Lower leg skin (tissue), 3 donors: ENCODE data around the gene ALPP.

Experiments used
- POLR2A ChIP-seq, 2 donors: fragments of 450-650 bp; IDR thresholded peaks; one replicate each; pipeline ENCODE4 v1.6.1; 2016 to 2017; ENCODE audit warnings: antibody characterized with exemption in 2 of 2, mild to moderate bottlenecking in 1 of 2, moderate library complexity in 1 of 2
- TF ChIP-seq, protein P1 (sequence below), 3 donors: fragments of 450-650 bp; IDR thresholded peaks; one replicate each; pipeline ENCODE4 v1.5.1; 2016; ENCODE audit warnings: antibody characterized with exemption in 3 of 3, mild to moderate bottlenecking in 3 of 3, moderate library complexity in 2 of 3

DNA sequence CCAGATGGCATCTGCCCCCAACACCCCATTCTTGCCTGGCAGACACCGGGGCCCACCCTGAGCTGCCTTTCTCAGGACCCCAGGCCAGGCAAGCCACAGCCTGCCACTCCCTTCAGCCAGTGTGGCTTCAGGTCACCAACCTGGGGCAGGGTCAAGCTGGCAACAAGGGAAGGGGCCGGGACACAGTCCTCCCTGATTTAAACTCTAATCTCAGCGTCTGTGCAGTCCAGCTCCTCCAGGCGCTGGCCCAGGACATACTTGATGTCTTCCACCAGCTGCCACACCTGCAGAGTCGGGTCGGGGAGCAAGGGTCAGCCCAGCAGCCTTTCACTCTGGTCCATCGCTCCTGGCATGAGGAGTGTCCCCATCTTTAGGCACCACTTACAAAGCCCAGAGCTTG is 29.0 kb upstream of the ALPP start:
- TF ChIP-seq, protein P1, sequence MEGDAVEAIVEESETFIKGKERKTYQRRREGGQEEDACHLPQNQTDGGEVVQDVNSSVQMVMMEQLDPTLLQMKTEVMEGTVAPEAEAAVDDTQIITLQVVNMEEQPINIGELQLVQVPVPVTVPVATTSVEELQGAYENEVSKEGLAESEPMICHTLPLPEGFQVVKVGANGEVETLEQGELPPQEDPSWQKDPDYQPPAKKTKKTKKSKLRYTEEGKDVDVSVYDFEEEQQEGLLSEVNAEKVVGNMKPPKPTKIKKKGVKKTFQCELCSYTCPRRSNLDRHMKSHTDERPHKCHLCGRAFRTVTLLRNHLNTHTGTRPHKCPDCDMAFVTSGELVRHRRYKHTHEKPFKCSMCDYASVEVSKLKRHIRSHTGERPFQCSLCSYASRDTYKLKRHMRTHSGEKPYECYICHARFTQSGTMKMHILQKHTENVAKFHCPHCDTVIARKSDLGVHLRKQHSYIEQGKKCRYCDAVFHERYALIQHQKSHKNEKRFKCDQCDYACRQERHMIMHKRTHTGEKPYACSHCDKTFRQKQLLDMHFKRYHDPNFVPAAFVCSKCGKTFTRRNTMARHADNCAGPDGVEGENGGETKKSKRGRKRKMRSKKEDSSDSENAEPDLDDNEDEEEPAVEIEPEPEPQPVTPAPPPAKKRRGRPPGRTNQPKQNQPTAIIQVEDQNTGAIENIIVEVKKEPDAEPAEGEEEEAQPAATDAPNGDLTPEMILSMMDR (IDR thresholded peaks at IDR 0.05) = no peak
- no peak for TF ChIP-seq POLR2A (IDR thresholded peaks at IDR 0.05)
